ENCODE data around the gene UMPS. TPM values are rescaled to one million over a fixed set of nuclear protein-coding genes. Genes with fewer than 3 reads are reported as not detected.

The UMPS gene
- total RNA-seq, 1 experiment from 2014 or later = 17.4 TPM

GRCh38 chr3:124762661-124763011 lies 32.4 kb downstream of the UMPS start:
- no peak overlapping the region for H3K4me3 ChIP-seq (ENCODE audit: low read length)
- no peaks in the 10 kb centered on the region for H3K79me2 ChIP-seq (ENCODE audit: low read length)
- no peak for DNase-seq
- H3K27me3 ChIP-seq (ENCODE audit: low read length) = no peaks in the 10 kb centered on the region
- no peaks in the 10 kb centered on the region for H3K9me2 ChIP-seq (replicated peaks; ENCODE audit: insufficient read depth, low read length)
- peaks cover 3% of the 10 kb centered on the region for H3K4me1 ChIP-seq (ENCODE audit: low read length)
- H4K20me1 ChIP-seq (ENCODE audit: insufficient read depth, low read depth, low read length) = no peaks in the 10 kb centered on the region
- H3K4me2 ChIP-seq (ENCODE audit: low read depth, low read length, poor library complexity, severe bottlenecking) = no peak overlapping the region
- no peak overlapping the region for H3K9ac ChIP-seq (ENCODE audit: low read length)
- no peaks in the 10 kb centered on the region for H3K36me3 ChIP-seq (ENCODE audit: insufficient read depth, low read length)
- H2AFZ ChIP-seq (ENCODE audit: low read length) = no peak overlapping the region
- H3K9me3 ChIP-seq (ENCODE audit: low read length) = no peaks in the 10 kb centered on the region
- H3K27ac ChIP-seq (ENCODE audit: low read length) = no peak overlapping the region

- Histone ChIP-seq H3K36me3 (ENCODE audit: insufficient read depth, low read length) (no peaks in the 10 kb centered on the region), H3K79me2 (ENCODE audit: low read length) (no peaks in the 10 kb centered on the region), H3K4me1 (ENCODE audit: low read length) (peaks cover 3% of the 10 kb centered on the region), H3K9ac (ENCODE audit: low read length) (no peak overlapping the region), H3K27me3 (ENCODE audit: low read length) (no peaks in the 10 kb centered on the region), H3K4me3 (ENCODE audit: low read length) (no peak overlapping the region), H3K9me2 (replicated peaks; ENCODE audit: insufficient read depth, low read length) (no peaks in the 10 kb centered on the region), H3K9me3 (ENCODE audit: low read length) (no peaks in the 10 kb centered on the region), H4K20me1 (ENCODE audit: insufficient read depth, low read depth, low read length) (no peaks in the 10 kb centered on the region), H3K27ac (ENCODE audit: low read length) (no peak overlapping the region), H3K4me2 (ENCODE audit: low read depth, low read length, poor library complexity, severe bottlenecking) (no peak overlapping the region), H2AFZ (ENCODE audit: low read length) (no peak overlapping the region)
- DNase-seq = no peak
Measured at GRCh38 chr3:124763206-124763605, 33.0 kb downstream of the UMPS start.

- H3K9me2 ChIP-seq (replicated peaks; ENCODE audit: insufficient read depth, low read length) = no peaks in the 10 kb centered on the region
- peaks cover 3% of the 10 kb centered on the region for H3K4me1 ChIP-seq (ENCODE audit: low read length)
- no peak overlapping the region for H3K4me3 ChIP-seq (ENCODE audit: low read length)
- no peaks in the 10 kb centered on the region for H3K27me3 ChIP-seq (ENCODE audit: low read length)
- H3K9ac ChIP-seq (ENCODE audit: low read length) = no peak overlapping the region
- no peaks in the 10 kb centered on the region for H3K36me3 ChIP-seq (ENCODE audit: insufficient read depth, low read length)
- H3K27ac ChIP-seq (ENCODE audit: low read length) = no peak overlapping the region
- no peaks in the 10 kb centered on the region for H3K9me3 ChIP-seq (ENCODE audit: low read length)
- H3K79me2 ChIP-seq (ENCODE audit: low read length) = no peaks in the 10 kb centered on the region
- no peak overlapping the region for H3K4me2 ChIP-seq (ENCODE audit: low read depth, low read length, poor library complexity, severe bottlenecking)
- DNase-seq = no peak
- no peaks in the 10 kb centered on the region for H4K20me1 ChIP-seq (ENCODE audit: insufficient read depth, low read depth, low read length)
- no peak overlapping the region for H2AFZ ChIP-seq (ENCODE audit: low read length)
Measured at GRCh38 chr3:124763644-124764358, 33.5 kb downstream of the UMPS start.

GRCh38 chr3:124764746-124765145 lies 34.5 kb downstream of the UMPS start:
- peaks cover 3% of the 10 kb centered on the region for H3K4me1 ChIP-seq (ENCODE audit: low read length)
- no peak overlapping the region for H3K4me3 ChIP-seq (ENCODE audit: low read length)
- DNase-seq = no peak
- no peaks in the 10 kb centered on the region for H3K9me2 ChIP-seq (replicated peaks; ENCODE audit: insufficient read depth, low read length)
- no peak overlapping the region for H3K27ac ChIP-seq (ENCODE audit: low read length)
- no peaks in the 10 kb centered on the region for H3K36me3 ChIP-seq (ENCODE audit: insufficient read depth, low read length)
- no peaks in the 10 kb centered on the region for H3K9me3 ChIP-seq (ENCODE audit: low read length)
- H3K79me2 ChIP-seq (ENCODE audit: low read length) = no peaks in the 10 kb centered on the region
- H4K20me1 ChIP-seq (ENCODE audit: insufficient read depth, low read depth, low read length) = no peaks in the 10 kb centered on the region
- H3K4me2 ChIP-seq (ENCODE audit: low read depth, low read length, poor library complexity, severe bottlenecking) = no peak overlapping the region
- no peak overlapping the region for H3K9ac ChIP-seq (ENCODE audit: low read length)
- no peaks in the 10 kb centered on the region for H3K27me3 ChIP-seq (ENCODE audit: low read length)
- no peak overlapping the region for H2AFZ ChIP-seq (ENCODE audit: low read length)

GRCh38 chr3:124765197-124765840 lies 35.1 kb downstream of the UMPS start:
- Histone ChIP-seq H3K9ac (ENCODE audit: low read length) (no peak overlapping the region), H3K79me2 (ENCODE audit: low read length) (no peaks in the 10 kb centered on the region), H3K27ac (ENCODE audit: low read length) (no peak overlapping the region), H3K4me3 (ENCODE audit: low read length) (no peak overlapping the region), H3K4me2 (ENCODE audit: low read depth, low read length, poor library complexity, severe bottlenecking) (no peak overlapping the region), H3K9me3 (ENCODE audit: low read length) (no peaks in the 10 kb centered on the region), H3K4me1 (ENCODE audit: low read length) (peaks cover 3% of the 10 kb centered on the region), H3K27me3 (ENCODE audit: low read length) (no peaks in the 10 kb centered on the region), H2AFZ (ENCODE audit: low read length) (no peak overlapping the region), H3K36me3 (ENCODE audit: insufficient read depth, low read length) (no peaks in the 10 kb centered on the region), H4K20me1 (ENCODE audit: insufficient read depth, low read depth, low read length) (no peaks in the 10 kb centered on the region), H3K9me2 (replicated peaks; ENCODE audit: insufficient read depth, low read length) (no peaks in the 10 kb centered on the region)
- DNase-seq = peak; percentile 19

- Histone ChIP-seq H3K4me1 (ENCODE audit: low read length) (peaks cover 1% of the 10 kb centered on the region), H3K9me3 (ENCODE audit: low read length) (no peaks in the 10 kb centered on the region), H4K20me1 (ENCODE audit: insufficient read depth, low read depth, low read length) (no peaks in the 10 kb centered on the region), H2AFZ (ENCODE audit: low read length) (no peak overlapping the region), H3K9me2 (replicated peaks; ENCODE audit: insufficient read depth, low read length) (no peaks in the 10 kb centered on the region), H3K4me2 (ENCODE audit: low read depth, low read length, poor library complexity, severe bottlenecking) (no peak overlapping the region), H3K27me3 (ENCODE audit: low read length) (no peaks in the 10 kb centered on the region), H3K4me3 (ENCODE audit: low read length) (no peak overlapping the region), H3K9ac (ENCODE audit: low read length) (no peak overlapping the region), H3K36me3 (ENCODE audit: insufficient read depth, low read length) (no peaks in the 10 kb centered on the region), H3K27ac (ENCODE audit: low read length) (no peak overlapping the region), H3K79me2 (ENCODE audit: low read length) (no peaks in the 10 kb centered on the region)
- peak; percentile 23 for DNase-seq
Measured at GRCh38 chr3:124766113-124767095, 36.2 kb downstream of the UMPS start.

GRCh38 chr3:124767264-124767663 lies 37.0 kb downstream of the UMPS start:
- Histone ChIP-seq H3K27ac (ENCODE audit: low read length) (no peak overlapping the region), H3K9me3 (ENCODE audit: low read length) (no peaks in the 10 kb centered on the region), H4K20me1 (ENCODE audit: insufficient read depth, low read depth, low read length) (no peaks in the 10 kb centered on the region), H3K27me3 (ENCODE audit: low read length) (no peaks in the 10 kb centered on the region), H3K9ac (ENCODE audit: low read length) (no peak overlapping the region), H3K4me3 (ENCODE audit: low read length) (no peak overlapping the region), H3K79me2 (ENCODE audit: low read length) (no peaks in the 10 kb centered on the region), H3K9me2 (replicated peaks; ENCODE audit: insufficient read depth, low read length) (no peaks in the 10 kb centered on the region), H3K4me2 (ENCODE audit: low read depth, low read length, poor library complexity, severe bottlenecking) (no peak overlapping the region), H2AFZ (ENCODE audit: low read length) (no peak overlapping the region), H3K36me3 (ENCODE audit: insufficient read depth, low read length) (no peaks in the 10 kb centered on the region), H3K4me1 (ENCODE audit: low read length) (no peaks in the 10 kb centered on the region)
- no peak for DNase-seq

GRCh38 chr3:124767691-124768090 lies 37.4 kb downstream of the UMPS start:
- DNase-seq = no peak
- no peak overlapping the region for H3K4me2 ChIP-seq (ENCODE audit: low read depth, low read length, poor library complexity, severe bottlenecking)

More at GRCh38 chr3:124767691-124768090, 37.4 kb downstream of the UMPS start:
- Histone ChIP-seq H3K27ac (ENCODE audit: low read length) (no peak overlapping the region), H4K20me1 (ENCODE audit: insufficient read depth, low read depth, low read length) (no peaks in the 10 kb centered on the region), H3K4me1 (ENCODE audit: low read length) (no peaks in the 10 kb centered on the region), H3K9me2 (replicated peaks; ENCODE audit: insufficient read depth, low read length) (no peaks in the 10 kb centered on the region), H3K9ac (ENCODE audit: low read length) (no peak overlapping the region), H3K4me3 (ENCODE audit: low read length) (no peak overlapping the region), H3K27me3 (ENCODE audit: low read length) (no peaks in the 10 kb centered on the region), H3K36me3 (ENCODE audit: insufficient read depth, low read length) (no peaks in the 10 kb centered on the region), H3K9me3 (ENCODE audit: low read length) (no peaks in the 10 kb centered on the region), H3K79me2 (ENCODE audit: low read length) (no peaks in the 10 kb centered on the region), H2AFZ (ENCODE audit: low read length) (no peak overlapping the region)

All from Karpas-422 (cell line).